CD4-positive, alpha-beta T cell (primary cell): ENCODE measurements around the gene REC114. TPM values are rescaled to one million over a fixed set of nuclear protein-coding genes. Genes with fewer than 3 reads are reported as not detected.

Experiments
- ATAC-seq: fragments of 200-7000 bp; cut with Tn5 transposase; one replicate; pipeline ENCODE4 v1.10.0; 2022; ENCODE audit warnings: mild to moderate bottlenecking; ENCODE audit not compliant: poor library complexity
- CTCF ChIA-PET: fragments of 350-600 bp; sonication (Branson Sonifier 250); formaldehyde crosslinking; loops from one replicate; lab custom pipeline; 2021; ENCODE audit warnings: antibody characterized with exemption, inconsistent platforms; lab: Charles Lee
- POLR2A ChIA-PET: fragments of 350-600 bp; sonication (Branson Sonifier 250); formaldehyde crosslinking; loops from one replicate; lab custom pipeline; 2021; ENCODE audit warnings: antibody characterized with exemption, inconsistent platforms; lab: Charles Lee
- DNase-seq, 14 experiments: peaks; one replicate each; pipeline ENCODE4 v3.0.0-alpha.2; 2013 to 2020; ENCODE audit warnings: mixed read lengths in 2 of 14
- H3K27ac ChIP-seq, 2 donors: one replicate each; pipeline versions ENCODE4 v1.5.1 to v1.7.0; 2013; ENCODE audit warnings: low read length in 2 of 2, low read depth in 1 of 2, mild to moderate bottlenecking in 1 of 2
- H3K27me3 ChIP-seq, 2 experiments: 1 replicate in 1 of 2; 2 replicates in 1 of 2; pipeline versions ENCODE4 v1.6.1 to v1.7.0; 2013; ENCODE audit warnings: low read length in 2 of 2, control low read depth in 1 of 2, mild to moderate bottlenecking in 1 of 2, moderate library complexity in 1 of 2; ENCODE audit not compliant: insufficient read depth in 2 of 2, control insufficient read depth in 1 of 2
- H3K36me3 ChIP-seq: one replicate; pipeline ENCODE4 v1.6.1; 2013; ENCODE audit warnings: low read length, control low read depth; ENCODE audit not compliant: insufficient read depth
- H3K4me1 ChIP-seq: one replicate; pipeline ENCODE4 v1.6.1; 2013; ENCODE audit warnings: low read length, control low read depth; ENCODE audit not compliant: insufficient read depth
- H3K4me3 ChIP-seq: one replicate; pipeline ENCODE4 v1.5.1; 2013; ENCODE audit warnings: mild to moderate bottlenecking, low read length, moderate library complexity
- H3K9me3 ChIP-seq, 2 experiments: 1 replicate in 1 of 2; 2 replicates in 1 of 2; pipeline versions ENCODE4 v1.6.1 to v1.7.0; 2013; ENCODE audit warnings: low read length in 2 of 2, mild to moderate bottlenecking in 2 of 2, control low read depth in 1 of 2, moderate library complexity in 1 of 2; ENCODE audit not compliant: control insufficient read depth in 1 of 2, insufficient read depth in 1 of 2
- H3K27ac Mint-ChIP-seq: one replicate; pipeline ENCODE4 v1.8.0; 2020; ENCODE audit warnings: mixed read lengths
- H3K27me3 Mint-ChIP-seq: one replicate; pipeline ENCODE4 v1.8.0; 2021; ENCODE audit warnings: mixed read lengths
- H3K36me3 Mint-ChIP-seq: one replicate; pipeline ENCODE4 v1.8.0; 2021; ENCODE audit warnings: low read depth, mixed read lengths
- H3K4me1 Mint-ChIP-seq: one replicate; pipeline ENCODE4 v1.8.0; 2021; ENCODE audit warnings: low read depth, mixed read lengths
- H3K4me3 Mint-ChIP-seq: one replicate; pipeline ENCODE4 v1.8.0; 2020; ENCODE audit warnings: mild to moderate bottlenecking, mixed read lengths
- H3K9me3 Mint-ChIP-seq: one replicate; pipeline ENCODE4 v1.8.0; 2020; ENCODE audit warnings: mixed read lengths
- intact Hi-C, 2 experiments: fragments of 100-400 bp; cut with DNase I in 1 of 2; cut with micrococcal nuclease in 1 of 2; formaldehyde crosslinking; loops; one replicate each; pipeline versions ENCODE4 v1.15.1 to v1.9.0; 2023 to 2025; cut with DNase I, micrococcal nuclease
- total RNA-seq, 174 experiments: library from RNA in 2 of 174; stranded (reverse) in 2 of 174; gene quantifications; one replicate each; pipeline ENCODE4 v1.2.3 and lab custom pipeline; 2021 to 2026
- TF ChIP-seq, protein P1 (sequence below): fragments of 200-600 bp; IDR thresholded peaks from one replicate; pipeline ENCODE4 v1.8.0; 2022; ENCODE audit warnings: antibody characterized with exemption, mild to moderate bottlenecking

Gene REC114
- total RNA-seq, 2 experiments from 2014 or later: not detected

GRCh38 chr15:73460662-73461061 is 17.7 kb downstream of the REC114 start:
- H3K36me3 ChIP-seq: no peaks in the 10 kb centered on the region
- Mint-ChIP-seq H3K27me3 (peaks cover 38% of the 10 kb centered on the region), H3K4me1 (no peaks in the 10 kb centered on the region), H3K36me3 (no peaks in the 10 kb centered on the region), H3K4me3 (no peak overlapping the region), H3K9me3 (no peaks in the 10 kb centered on the region), H3K27ac (no peak overlapping the region)
- intact Hi-C loops: no loop called here
- H3K27me3 ChIP-seq: no peaks in the 10 kb centered on the region
- ATAC-seq (no peak), DNase-seq (no peak)
- H3K27ac ChIP-seq: no peak overlapping the region
- no peaks in the 10 kb centered on the region for H3K4me1 ChIP-seq
- ChIA-PET POLR2A (no interaction called here), CTCF (no interaction called here)
- H3K9me3 ChIP-seq: no peaks in the 10 kb centered on the region
- no peak overlapping the region for H3K4me3 ChIP-seq
- TF ChIP-seq, protein P1, sequence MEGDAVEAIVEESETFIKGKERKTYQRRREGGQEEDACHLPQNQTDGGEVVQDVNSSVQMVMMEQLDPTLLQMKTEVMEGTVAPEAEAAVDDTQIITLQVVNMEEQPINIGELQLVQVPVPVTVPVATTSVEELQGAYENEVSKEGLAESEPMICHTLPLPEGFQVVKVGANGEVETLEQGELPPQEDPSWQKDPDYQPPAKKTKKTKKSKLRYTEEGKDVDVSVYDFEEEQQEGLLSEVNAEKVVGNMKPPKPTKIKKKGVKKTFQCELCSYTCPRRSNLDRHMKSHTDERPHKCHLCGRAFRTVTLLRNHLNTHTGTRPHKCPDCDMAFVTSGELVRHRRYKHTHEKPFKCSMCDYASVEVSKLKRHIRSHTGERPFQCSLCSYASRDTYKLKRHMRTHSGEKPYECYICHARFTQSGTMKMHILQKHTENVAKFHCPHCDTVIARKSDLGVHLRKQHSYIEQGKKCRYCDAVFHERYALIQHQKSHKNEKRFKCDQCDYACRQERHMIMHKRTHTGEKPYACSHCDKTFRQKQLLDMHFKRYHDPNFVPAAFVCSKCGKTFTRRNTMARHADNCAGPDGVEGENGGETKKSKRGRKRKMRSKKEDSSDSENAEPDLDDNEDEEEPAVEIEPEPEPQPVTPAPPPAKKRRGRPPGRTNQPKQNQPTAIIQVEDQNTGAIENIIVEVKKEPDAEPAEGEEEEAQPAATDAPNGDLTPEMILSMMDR: no peak

- POLR2A ChIA-PET: interaction anchor here (0.5 to 0.6 kb wide), 2 partner anchors 66 to 134 kb away, joined by 3 to 6 read pairs; no protein-coding TSS in a partner anchor
Measured at GRCh38 chr15:73464602-73465001, 21.6 kb downstream of the REC114 start.

DNA sequence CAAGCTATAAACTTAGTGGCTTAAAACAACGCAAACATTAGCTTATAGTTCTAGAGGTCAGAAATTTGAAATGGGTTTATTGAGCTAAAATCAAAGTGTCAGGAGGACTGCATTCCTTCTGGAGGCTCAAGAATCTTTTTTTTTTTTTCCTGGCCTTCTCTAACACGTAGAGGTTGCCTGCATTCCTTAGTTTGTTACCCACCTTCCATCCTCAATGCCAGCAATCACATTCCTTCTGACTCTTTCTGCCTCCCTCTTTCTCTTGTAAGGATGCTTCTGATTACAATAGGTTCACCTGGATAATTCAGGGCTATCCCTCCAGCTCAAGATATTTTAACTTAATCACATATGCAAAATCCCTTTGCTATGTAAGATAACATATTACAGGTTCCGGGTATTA is 24.8 kb downstream of the REC114 start:
- intact Hi-C loops: no loop called here
- ChIA-PET POLR2A (no interaction called here), CTCF (no interaction called here)
- Histone ChIP-seq H3K4me3 (no peak overlapping the region), H3K27ac (no peak overlapping the region), H3K9me3 (no peaks in the 10 kb centered on the region), H3K27me3 (peaks cover 0 to 4% of the 10 kb centered on the region in 2 experiments), H3K4me1 (no peaks in the 10 kb centered on the region), H3K36me3 (no peaks in the 10 kb centered on the region)
- Mint-ChIP-seq H3K4me1 (no peaks in the 10 kb centered on the region), H3K4me3 (no peak overlapping the region), H3K9me3 (no peaks in the 10 kb centered on the region), H3K27ac (no peak overlapping the region), H3K27me3 (peaks cover 55% of the 10 kb centered on the region), H3K36me3 (no peaks in the 10 kb centered on the region)
- DNase-seq (no peak), ATAC-seq (no peak)
- TF ChIP-seq, protein P1: no peak

More at GRCh38 chr15:73464602-73465001, 21.6 kb downstream of the REC114 start:
- intact Hi-C loops: no loop called here
- ATAC-seq: no peak
- no peak for DNase-seq
- Mint-ChIP-seq H3K4me1 (no peaks in the 10 kb centered on the region), H3K9me3 (no peaks in the 10 kb centered on the region), H3K4me3 (no peak overlapping the region), H3K27ac (no peak overlapping the region), H3K27me3 (peaks cover 45% of the 10 kb centered on the region), H3K36me3 (no peaks in the 10 kb centered on the region)
- Histone ChIP-seq H3K4me3 (no peak overlapping the region), H3K36me3 (no peaks in the 10 kb centered on the region), H3K27me3 (no peaks in the 10 kb centered on the region), H3K9me3 (no peaks in the 10 kb centered on the region), H3K4me1 (no peaks in the 10 kb centered on the region), H3K27ac (no peak overlapping the region)
- TF ChIP-seq, protein P1: no peak
- CTCF ChIA-PET: interaction anchor here (1.1 kb wide), 1 partner anchor 8 kb away, joined by 3 read pairs; no protein-coding TSS in a partner anchor
